ENCODE results near the gene EBI3.
"Not testable (repeated sequence)": the region's sequence is repeated elsewhere in the genome, so short reads cannot be mapped to it uniquely, and the experiment has no call there.

EBI3 gene

GRCh38 chr19:4237510-4237909 lies 8.2 kb downstream of the EBI3 start:
- DNase-seq, result not testable (repeated sequence)

GRCh38 chr19:4238831-4239230 lies 9.5 kb downstream of the EBI3 start:
- DNase-seq, result no peak

- no peak for DNase-seq
Observed at GRCh38 chr19:4241824-4242430, 12.6 kb downstream of the EBI3 start.

GRCh38 chr19:4245938-4246337 lies 16.6 kb downstream of the EBI3 start:
- not testable (repeated sequence) for DNase-seq

GRCh38 chr19:4246767-4247593 lies 17.7 kb downstream of the EBI3 start, which contains the start of gene YJU2:
TSS of gene YJU2 (plus strand) at chr19:4247080. CDS start at chr19:4247147, 67 bp downstream.
- DNase-seq, result peak; percentile 99 to 100

GRCh38 chr19:4256563-4256962 lies 27.2 kb downstream of the EBI3 start:
- DNase-seq, result no peak

GRCh38 chr19:4257025-4257424 lies 27.7 kb downstream of the EBI3 start:
- no peak for DNase-seq

- DNase-seq, result no peak
Observed at GRCh38 chr19:4258181-4258580, 28.9 kb downstream of the EBI3 start.

- DNase-seq, result no peak
Observed at GRCh38 chr19:4260613-4261191, 31.4 kb downstream of the EBI3 start.

- DNase-seq, result no peak
Observed at GRCh38 chr19:4264812-4265211, 35.5 kb downstream of the EBI3 start.

GRCh38 chr19:4266253-4267000 lies 37.1 kb downstream of the EBI3 start:
- no peak for DNase-seq

- peak; percentile 49 to 66 for DNase-seq
Observed at GRCh38 chr19:4267101-4267900, 38.0 kb downstream of the EBI3 start.

- DNase-seq, result no peak
Observed at GRCh38 chr19:4267901-4268815, 38.8 kb downstream of the EBI3 start.

GRCh38 chr19:4268816-4269430 lies 39.6 kb downstream of the EBI3 start:
- DNase-seq, result no peak

GRCh38 chr19:4272894-4273293 lies 43.6 kb downstream of the EBI3 start:
- no peak for DNase-seq

- not testable (repeated sequence) for DNase-seq
Observed at GRCh38 chr19:4274321-4274686, 45.0 kb downstream of the EBI3 start.

- no peak for DNase-seq
Observed at GRCh38 chr19:4277191-4277696, 47.9 kb downstream of the EBI3 start.

- DNase-seq, result no peak
Observed at GRCh38 chr19:4278010-4278409, 48.7 kb downstream of the EBI3 start.

- no peak for DNase-seq
Observed at GRCh38 chr19:4278419-4279266, 49.3 kb downstream of the EBI3 start, which contains the start of gene SHD. TSS of gene SHD (plus strand) at chr19:4279266. CDS start at chr19:4280064, 798 bp downstream.

- DNase-seq, result no peak
Observed at GRCh38 chr19:4279267-4279529, 49.9 kb downstream of the EBI3 start.
